Osteocyte (in vitro differentiated cells): ENCODE results near the gene ARHGAP5. TPM values are rescaled to one million over a fixed set of nuclear protein-coding genes. Genes with fewer than 3 reads are reported as not detected.

Experiments
- DNase-seq: peaks from one replicate; pipeline ENCODE4 v3.0.0; 2021; ENCODE audit warnings: mixed read lengths; ENCODE audit not compliant: unreplicated experiment; ENCODE audit errors: extremely low spot score
- H3K27ac Mint-ChIP-seq: one replicate; pipeline ENCODE4 v1.8.0; 2021; ENCODE audit warnings: mild to moderate bottlenecking, mixed read lengths; ENCODE audit not compliant: unreplicated experiment
- H3K27me3 Mint-ChIP-seq: one replicate; pipeline ENCODE4 v1.8.0; 2021; ENCODE audit warnings: mixed read lengths; ENCODE audit not compliant: unreplicated experiment
- H3K36me3 Mint-ChIP-seq: one replicate; pipeline ENCODE4 v1.8.0; 2021; ENCODE audit warnings: mixed read lengths; ENCODE audit not compliant: unreplicated experiment
- H3K4me1 Mint-ChIP-seq: one replicate; pipeline ENCODE4 v1.8.0; 2021; ENCODE audit warnings: mixed read lengths; ENCODE audit not compliant: unreplicated experiment
- H3K4me3 Mint-ChIP-seq: one replicate; pipeline ENCODE4 v1.8.0; 2021; ENCODE audit warnings: mild to moderate bottlenecking, moderate library complexity, mixed read lengths; ENCODE audit not compliant: unreplicated experiment
- H3K9me3 Mint-ChIP-seq: one replicate; pipeline ENCODE4 v1.8.0; 2021; ENCODE audit warnings: mixed read lengths; ENCODE audit not compliant: unreplicated experiment
- total RNA-seq: library from RNA; stranded (reverse); gene quantifications from 2 replicates; pipeline ENCODE4 v1.2.1, GENCODE V29; 2021
- TF ChIP-seq, protein P1 (sequence below): fragments of 200-600 bp; sonication (generic); IDR thresholded peaks from 2 replicates; pipeline ENCODE4 v1.5.0; 2021; ENCODE audit warnings: antibody characterized with exemption, mild to moderate bottlenecking, moderate library complexity

Gene ARHGAP5
- total RNA-seq, 1 donor from 2014 or later: 87.1 TPM

DNA sequence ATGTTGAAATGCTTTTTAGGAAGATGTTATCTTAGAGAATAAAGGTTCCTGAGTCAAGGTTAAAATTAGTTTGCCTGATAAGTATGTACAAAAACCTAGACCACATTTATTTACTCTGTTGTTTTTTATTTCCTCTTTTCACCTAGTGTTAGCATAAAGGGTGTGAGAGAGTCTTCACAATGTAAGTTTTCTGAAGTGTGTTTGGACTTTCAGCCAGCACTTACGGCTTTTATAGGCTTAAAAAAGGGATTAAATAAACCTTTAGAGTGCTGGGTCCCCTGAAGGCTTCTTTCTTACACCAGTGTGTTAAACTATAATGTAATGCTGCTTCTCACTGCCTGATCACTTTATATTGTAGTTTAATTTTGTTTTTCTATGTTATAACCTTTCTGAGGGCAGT lies 27.2 kb downstream of the ARHGAP5 start:
- H3K4me3 Mint-ChIP-seq: no peak overlapping the region
- no peaks in the 10 kb centered on the region for H3K27me3 Mint-ChIP-seq
- H3K36me3 Mint-ChIP-seq: peaks cover 12% of the 10 kb centered on the region
- H3K27ac Mint-ChIP-seq: no peak overlapping the region
- H3K4me1 Mint-ChIP-seq: peaks cover 12% of the 10 kb centered on the region
- no peaks in the 10 kb centered on the region for H3K9me3 Mint-ChIP-seq
- TF ChIP-seq, protein P1, sequence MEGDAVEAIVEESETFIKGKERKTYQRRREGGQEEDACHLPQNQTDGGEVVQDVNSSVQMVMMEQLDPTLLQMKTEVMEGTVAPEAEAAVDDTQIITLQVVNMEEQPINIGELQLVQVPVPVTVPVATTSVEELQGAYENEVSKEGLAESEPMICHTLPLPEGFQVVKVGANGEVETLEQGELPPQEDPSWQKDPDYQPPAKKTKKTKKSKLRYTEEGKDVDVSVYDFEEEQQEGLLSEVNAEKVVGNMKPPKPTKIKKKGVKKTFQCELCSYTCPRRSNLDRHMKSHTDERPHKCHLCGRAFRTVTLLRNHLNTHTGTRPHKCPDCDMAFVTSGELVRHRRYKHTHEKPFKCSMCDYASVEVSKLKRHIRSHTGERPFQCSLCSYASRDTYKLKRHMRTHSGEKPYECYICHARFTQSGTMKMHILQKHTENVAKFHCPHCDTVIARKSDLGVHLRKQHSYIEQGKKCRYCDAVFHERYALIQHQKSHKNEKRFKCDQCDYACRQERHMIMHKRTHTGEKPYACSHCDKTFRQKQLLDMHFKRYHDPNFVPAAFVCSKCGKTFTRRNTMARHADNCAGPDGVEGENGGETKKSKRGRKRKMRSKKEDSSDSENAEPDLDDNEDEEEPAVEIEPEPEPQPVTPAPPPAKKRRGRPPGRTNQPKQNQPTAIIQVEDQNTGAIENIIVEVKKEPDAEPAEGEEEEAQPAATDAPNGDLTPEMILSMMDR: no peak
- no peak for DNase-seq

DNA sequence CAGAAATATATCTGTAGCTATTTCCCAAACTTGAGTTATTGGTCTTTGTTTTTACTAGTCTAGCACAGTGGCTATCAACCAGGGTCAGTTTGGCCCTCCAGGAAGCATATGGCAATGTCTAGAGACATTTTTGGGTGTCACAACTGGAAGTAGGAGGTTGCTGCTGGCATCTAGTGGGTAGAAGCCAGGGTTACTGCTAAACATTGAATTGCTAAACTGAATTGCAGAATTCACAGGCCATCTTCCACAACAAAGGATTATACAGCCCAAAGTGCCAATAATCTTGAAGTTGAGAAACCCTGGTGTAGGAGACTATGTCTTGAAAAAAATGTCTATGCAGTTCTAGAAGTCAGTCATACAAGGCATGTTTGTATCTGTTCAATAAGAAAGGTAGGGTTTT lies 27.7 kb downstream of the ARHGAP5 start:
- Mint-ChIP-seq H3K4me3 (no peak overlapping the region), H3K27ac (no peak overlapping the region), H3K9me3 (no peaks in the 10 kb centered on the region), H3K36me3 (peaks cover 12% of the 10 kb centered on the region), H3K27me3 (no peaks in the 10 kb centered on the region), H3K4me1 (peaks cover 15% of the 10 kb centered on the region)
- TF ChIP-seq, protein P1: no peak
- no peak for DNase-seq

DNA sequence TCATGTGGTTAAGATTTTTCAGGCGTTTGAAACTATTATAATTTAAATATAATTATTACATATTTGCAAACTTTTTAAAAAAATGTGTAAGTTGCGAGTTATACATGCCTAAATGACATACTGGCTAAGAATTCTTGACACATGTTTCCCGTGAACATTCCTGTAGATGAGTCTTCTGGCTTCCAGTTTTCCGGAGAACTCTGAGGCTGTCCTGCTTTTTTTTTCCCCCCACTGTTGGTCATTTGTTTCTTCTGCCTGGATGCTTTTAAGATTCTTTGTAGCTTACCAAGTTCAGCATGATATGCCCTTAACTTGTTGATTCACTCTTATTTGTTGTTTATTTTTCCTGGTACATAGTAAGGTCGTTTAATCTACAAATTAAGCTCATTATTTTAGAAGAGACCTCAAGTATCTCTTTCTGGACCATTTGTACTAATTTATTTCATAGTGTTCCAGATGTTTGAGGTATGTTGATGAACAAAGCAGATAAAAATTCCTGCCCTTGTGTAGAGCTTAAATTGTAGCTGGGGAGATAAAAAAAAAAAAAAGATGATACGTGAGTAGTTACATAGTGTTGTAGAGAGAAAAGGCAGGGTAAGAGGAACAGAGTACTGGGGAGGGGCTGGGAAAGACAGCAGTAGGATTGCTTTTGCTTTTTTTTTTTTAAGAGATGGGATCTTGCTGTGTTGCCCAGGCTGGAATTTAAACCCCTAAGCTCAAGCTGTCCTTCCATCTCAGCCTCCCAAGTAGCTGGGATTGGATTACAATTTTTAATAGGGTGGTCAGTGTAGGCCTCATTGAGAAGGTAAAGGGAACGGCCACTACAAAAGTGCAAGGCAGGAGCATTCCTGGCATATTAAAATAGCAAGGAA lies 32.8 kb downstream of the ARHGAP5 start:
- Mint-ChIP-seq H3K36me3 (peaks cover 22% of the 10 kb centered on the region), H3K9me3 (peaks cover 2% of the 10 kb centered on the region), H3K27ac (peak overlapping the region; percentile 78), H3K4me1 (peaks cover 15% of the 10 kb centered on the region), H3K27me3 (no peaks in the 10 kb centered on the region), H3K4me3 (peak overlapping the region; percentile 14)
- TF ChIP-seq, protein P1: no peak
- DNase-seq: no peak

DNA sequence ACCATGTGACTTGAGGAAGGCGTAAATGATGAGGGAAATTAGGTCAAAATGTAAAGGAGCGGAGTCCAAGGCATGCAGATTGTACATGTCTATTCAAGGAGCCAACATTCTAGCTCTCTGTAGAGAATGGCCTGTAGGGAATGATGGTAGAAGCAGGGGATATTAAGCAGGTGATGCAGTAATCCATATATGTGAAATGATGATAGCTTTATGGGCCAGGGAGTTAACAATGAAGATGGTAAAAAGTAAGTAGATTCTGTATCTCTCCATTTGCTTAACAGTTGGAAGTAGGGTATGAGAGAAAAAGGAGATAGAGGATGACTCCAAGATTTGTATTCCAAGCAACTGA lies 33.4 kb downstream of the ARHGAP5 start:
- H3K4me3 Mint-ChIP-seq: no peak overlapping the region
- peak overlapping the region; percentile 15 for H3K27ac Mint-ChIP-seq
- no peak for DNase-seq
- H3K9me3 Mint-ChIP-seq: peaks cover 5% of the 10 kb centered on the region
- no peaks in the 10 kb centered on the region for H3K27me3 Mint-ChIP-seq
- TF ChIP-seq, protein P1: no peak
- peaks cover 24% of the 10 kb centered on the region for H3K36me3 Mint-ChIP-seq
- H3K4me1 Mint-ChIP-seq: peaks cover 15% of the 10 kb centered on the region

DNA sequence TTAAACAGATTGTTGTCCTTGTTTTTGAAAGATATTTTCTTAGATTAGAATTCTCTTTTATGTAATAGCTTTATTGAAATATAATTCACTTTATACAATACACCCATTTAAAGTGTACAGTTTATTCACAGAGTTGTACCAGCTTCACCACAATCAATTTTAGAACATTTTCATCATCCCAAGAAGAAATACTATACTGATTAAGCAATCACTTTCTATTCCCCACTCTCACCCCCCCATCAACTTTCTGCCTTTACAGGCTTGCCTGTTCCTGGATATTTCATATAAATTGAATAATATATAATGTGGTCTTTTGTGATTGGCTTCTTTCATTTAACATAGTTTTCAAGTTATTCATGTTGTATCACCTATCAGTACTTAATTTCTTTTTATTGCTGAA lies 44.4 kb downstream of the ARHGAP5 start:
- H3K9me3 Mint-ChIP-seq: peaks cover 12% of the 10 kb centered on the region
- H3K36me3 Mint-ChIP-seq: peaks cover 41% of the 10 kb centered on the region
- TF ChIP-seq, protein P1: no peak
- DNase-seq: no peak
- peaks cover 20% of the 10 kb centered on the region for H3K4me1 Mint-ChIP-seq
- H3K27ac Mint-ChIP-seq: no peak overlapping the region
- no peaks in the 10 kb centered on the region for H3K27me3 Mint-ChIP-seq
- no peak overlapping the region for H3K4me3 Mint-ChIP-seq
